Eye (tissue), 1 donor: ENCODE data around the gene NCKIPSD.

Experiments
- DNase-seq: peaks from one replicate; pipeline ENCODE4 v3.0.0-alpha.2; 2015

NCKIPSD gene

GRCh38 chr3:48678056-48678455 lies 7.7 kb downstream of the NCKIPSD start:
- DNase-seq: no peak

GRCh38 chr3:48674505-48674904 lies 11.2 kb downstream of the NCKIPSD start:
- DNase-seq: no peak

DNA sequence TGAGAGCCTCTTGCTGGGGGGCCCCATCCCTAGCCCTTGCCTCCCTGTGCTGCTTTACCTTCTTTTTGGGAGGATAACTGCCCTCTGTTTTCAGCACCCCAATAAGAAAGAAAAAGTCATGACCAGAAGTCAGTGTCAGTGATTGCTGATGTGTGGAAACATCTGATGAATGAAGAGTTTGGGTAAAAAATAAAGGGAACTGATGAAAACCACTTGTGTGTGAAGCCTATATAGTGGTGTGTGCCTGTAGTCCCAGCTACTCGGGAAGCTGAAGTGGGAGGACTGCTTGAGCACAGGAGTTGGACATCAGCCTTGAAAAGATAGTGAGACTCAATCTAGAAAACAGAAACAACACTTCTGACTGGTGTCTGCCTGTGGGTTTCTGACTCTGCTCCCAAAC lies 13.2 kb downstream of the NCKIPSD start:
- no peak for DNase-seq

GRCh38 chr3:48664929-48665328 lies 20.8 kb downstream of the NCKIPSD start:
- DNase-seq: no peak

GRCh38 chr3:48664313-48664644 lies 21.4 kb downstream of the NCKIPSD start:
- DNase-seq: no peak

GRCh38 chr3:48663489-48664312 lies 22.0 kb downstream of the NCKIPSD start:
- DNase-seq: peak; percentile 99

DNA sequence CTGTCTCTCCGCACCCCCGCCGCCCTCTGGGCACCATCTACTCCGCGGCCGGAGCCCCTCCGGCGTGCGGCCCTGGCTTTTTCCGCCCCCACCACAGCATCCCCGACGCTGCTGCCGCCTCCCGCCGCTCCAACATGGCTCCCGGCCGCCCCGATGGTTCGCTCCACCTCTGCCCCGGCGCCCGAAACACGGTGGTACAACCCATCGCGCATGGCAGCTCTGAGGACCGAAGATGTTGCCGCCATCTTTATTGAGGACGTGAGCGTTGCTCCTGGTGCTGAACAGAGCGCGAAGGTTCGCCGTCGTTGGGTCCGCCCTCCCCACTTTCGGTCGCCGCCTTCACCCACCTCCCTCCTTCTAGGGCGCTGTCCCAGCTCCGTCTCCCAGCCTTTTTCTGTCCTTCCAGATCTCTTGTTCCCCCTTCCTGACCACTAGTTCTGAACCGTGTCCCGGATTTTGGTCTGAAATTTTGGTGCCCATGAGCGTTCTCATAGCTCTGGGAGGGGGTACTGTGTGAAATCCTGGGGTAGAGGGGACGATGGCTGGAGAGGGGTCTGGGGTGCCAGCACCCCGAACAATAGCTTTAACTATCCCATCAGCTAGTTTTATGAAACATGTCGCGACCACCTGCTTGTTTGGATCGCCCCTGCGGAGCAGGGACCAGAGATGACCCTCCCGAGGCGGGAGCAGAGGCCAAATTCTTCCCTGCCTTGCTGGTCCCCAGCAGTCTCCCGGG lies 22.8 kb downstream of the NCKIPSD start, which contains the start of gene CELSR3:
CELSR3 (minus strand) TSS at position 134 of the 736 bp plus-strand sequence. CDS start 252 bp downstream, outside the sequence.
- DNase-seq: peak; percentile 93

GRCh38 chr3:48662145-48662752 lies 23.5 kb downstream of the NCKIPSD start:
- DNase-seq: peak; percentile 62

- DNase-seq: peak; percentile 90
Observed at GRCh38 chr3:48661501-48662144, 24.1 kb downstream of the NCKIPSD start.

DNA sequence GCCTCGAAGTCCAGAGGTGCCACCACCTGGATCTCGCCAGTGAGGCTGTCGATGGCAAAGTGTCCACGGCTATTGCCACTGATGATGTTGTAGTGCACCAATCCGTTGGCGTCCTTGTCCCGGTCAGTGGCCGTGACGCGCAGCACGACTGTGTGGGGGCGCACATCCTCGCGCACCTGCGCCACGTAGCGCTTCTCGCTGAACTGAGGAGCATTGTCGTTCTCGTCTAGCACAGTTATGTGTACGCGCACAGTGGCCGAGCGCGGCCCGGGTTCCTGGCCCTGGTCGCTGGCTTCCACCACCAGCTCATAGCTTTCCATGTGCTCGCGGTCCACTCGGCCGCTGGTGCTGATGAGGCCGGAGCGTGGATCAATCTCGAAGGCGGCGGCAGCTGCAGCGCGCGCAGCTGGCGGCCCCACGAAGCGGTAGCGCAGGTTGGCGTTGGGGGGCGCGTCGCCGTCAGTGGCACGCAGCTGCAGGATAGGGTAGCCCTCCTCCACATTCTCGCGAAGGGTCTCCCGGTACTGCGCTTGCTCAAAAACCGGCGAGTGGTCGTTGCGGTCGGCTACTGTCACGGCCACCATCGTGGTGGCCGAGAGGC lies 24.8 kb downstream of the NCKIPSD start:
- no peak for DNase-seq

DNA sequence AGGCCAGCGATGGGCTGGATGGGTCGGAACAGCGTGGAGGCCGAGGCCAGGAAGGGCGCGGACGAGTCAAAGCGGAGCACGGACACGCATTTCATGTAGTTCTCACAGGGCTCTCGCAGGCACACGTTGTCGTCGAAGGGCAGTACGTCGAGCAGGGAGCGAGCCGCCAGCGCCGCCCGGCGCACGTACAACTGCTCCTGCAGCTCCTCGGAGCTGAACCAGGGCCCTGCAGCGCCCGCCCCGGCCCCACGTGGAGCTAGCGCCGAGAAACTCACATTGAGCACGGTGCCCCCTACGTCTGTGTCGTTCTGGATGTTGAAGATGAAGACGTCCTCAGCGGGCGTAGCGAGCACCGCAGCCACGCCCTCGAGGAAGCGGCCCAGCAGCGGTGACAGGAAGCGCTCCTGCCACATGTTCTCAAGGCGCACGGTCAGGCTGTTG lies 28.9 kb downstream of the NCKIPSD start:
- no peak for DNase-seq

GRCh38 chr3:48656061-48656840 lies 29.5 kb downstream of the NCKIPSD start:
- peak; percentile 93 for DNase-seq

DNA sequence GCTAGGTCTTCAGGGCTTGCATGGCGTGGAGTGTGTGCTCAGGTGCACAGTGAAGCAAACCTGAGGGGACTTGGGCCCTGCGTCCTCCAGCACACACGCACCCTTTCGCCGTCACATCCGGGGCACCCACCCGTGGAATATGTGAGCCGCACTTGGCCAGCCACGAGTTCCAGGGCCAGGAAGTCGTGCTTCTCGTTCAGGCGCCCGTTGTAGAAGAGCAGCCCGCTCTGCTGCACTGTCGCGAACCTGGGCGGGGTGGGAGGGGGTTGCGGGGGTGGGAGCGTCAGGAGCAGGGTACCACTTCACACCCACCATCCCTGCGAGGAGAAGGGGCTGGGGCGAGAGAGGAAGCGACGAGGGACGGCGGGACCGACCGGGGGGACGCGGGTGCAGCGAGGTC lies 30.1 kb downstream of the NCKIPSD start:
- DNase-seq: no peak

GRCh38 chr3:48655063-48655462 lies 30.7 kb downstream of the NCKIPSD start:
- DNase-seq: no peak

DNA sequence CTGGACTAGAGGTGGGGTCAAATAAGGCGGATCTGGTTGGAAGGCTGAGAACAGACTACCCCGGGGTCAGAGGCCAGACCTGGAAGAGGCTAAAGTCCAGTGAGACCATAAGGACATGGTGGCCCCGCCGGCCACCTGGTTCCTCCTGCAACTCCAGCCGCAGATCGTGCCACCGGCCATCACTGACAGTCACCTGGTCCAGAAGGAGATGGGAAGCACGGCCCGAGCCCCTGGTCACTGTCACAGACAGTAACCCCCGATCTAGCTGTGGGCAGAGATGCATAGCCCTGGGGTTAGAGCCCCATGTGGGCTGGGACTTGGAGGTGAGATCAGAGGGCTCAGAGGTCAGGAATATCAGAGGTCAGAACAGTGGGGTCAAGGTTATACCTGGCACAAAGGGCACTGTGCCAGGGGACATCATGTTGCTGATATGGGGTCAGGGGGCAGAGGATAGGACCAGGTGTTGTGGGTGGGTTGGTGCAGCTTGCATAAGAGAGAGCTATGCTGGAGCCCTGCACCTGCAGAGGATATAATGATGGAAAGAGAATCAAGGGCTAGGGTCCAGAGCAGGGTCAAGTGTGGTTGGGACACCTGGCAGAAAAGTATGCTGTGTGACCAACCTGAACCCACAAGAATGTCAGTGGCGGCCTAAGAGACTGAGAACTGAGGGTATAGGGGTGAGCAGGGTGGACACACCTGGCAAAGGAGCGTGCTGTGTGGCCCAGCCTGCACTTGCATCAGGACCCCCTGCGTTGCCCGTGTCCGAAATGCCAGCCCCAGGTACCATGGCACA lies 32.6 kb downstream of the NCKIPSD start:
- DNase-seq: no peak

- DNase-seq: no peak
Observed at GRCh38 chr3:48651771-48652170, 33.9 kb downstream of the NCKIPSD start.

DNA sequence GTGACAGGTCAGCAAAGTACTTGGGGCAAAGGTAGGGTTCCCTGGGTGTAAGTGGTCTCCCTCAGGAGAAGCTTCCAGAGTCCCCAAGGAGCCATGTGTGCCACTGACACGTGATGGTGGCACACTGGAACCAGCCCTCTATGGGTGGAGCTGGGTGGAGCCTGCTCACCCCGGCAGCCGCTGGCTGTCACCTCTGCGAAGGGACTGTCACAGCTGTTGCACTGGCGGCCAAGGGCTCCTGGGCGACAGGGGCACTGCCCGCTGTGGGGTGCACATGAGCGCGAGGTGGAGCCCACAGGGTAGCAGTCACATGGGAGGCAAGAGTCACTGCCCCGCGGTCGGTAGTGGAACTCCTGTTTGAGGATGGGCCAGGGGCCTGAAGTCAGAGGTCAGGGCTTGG lies 35.0 kb downstream of the NCKIPSD start:
- DNase-seq: no peak

DNA sequence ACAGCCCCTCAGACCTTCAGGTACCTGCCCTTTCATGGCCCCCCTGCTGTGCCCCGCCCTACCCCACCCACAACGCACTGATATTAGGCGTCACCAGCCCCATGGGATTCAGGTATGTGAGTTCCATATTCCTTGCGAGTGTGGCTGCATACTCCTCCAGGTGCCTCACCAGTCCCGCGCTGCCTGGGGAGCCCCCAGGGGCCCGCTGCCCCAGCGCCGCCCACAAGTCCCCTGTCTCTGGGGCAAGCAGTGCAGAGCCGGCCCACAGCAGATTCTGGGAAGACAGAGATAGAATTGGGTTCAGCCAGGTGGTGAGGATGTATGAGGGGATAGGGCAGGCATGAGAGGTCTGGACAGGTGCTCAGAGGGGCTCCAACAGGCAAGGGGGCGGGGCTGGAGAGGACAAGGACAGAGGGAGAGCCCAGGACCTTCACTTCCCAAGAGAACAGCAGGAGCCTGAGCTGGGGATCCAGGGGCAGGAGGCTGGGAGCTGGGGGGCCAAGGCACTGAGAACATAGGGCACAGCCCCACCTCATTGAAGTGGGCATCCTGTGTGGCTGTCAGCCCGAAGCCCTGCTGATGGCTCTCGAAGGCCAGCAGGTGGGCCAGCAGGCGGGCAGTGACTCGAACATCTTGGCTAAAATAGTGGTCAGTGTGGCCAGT lies 37.4 kb downstream of the NCKIPSD start:
- DNase-seq: no peak

GRCh38 chr3:48647714-48648113 lies 38.0 kb downstream of the NCKIPSD start:
- DNase-seq: no peak
